Peyer's patch (tissue), 4 donors: ENCODE results near the gene SPIB. TPM values are rescaled to one million over a fixed set of nuclear protein-coding genes. Genes with fewer than 3 reads are reported as not detected.
A peak's percentile ranks its signal among the peaks of the same experiment; 100 is the strongest.

Experiments
- DNase-seq, 3 donors: peaks; one replicate each; pipeline ENCODE4 v3.0.0-alpha.2; 2017 to 2019
- H3K27ac ChIP-seq, 4 donors: fragments of 200-600 bp; sonication (generic); one replicate each; pipeline ENCODE4 v1.5.1; 2016 to 2019
- H3K27me3 ChIP-seq, 2 donors: fragments of 200-600 bp; sonication (generic); one replicate each; pipeline ENCODE4 v1.5.1; 2019
- H3K36me3 ChIP-seq, 3 donors: fragments of 200-600 bp; sonication (generic); one replicate each; pipeline ENCODE4 v1.5.1; 2016 to 2019
- H3K4me1 ChIP-seq, 4 donors: fragments of 200-600 bp; sonication (generic); one replicate each; pipeline ENCODE4 v1.5.1; 2016 to 2019
- H3K4me3 ChIP-seq, 4 donors: fragments of 200-600 bp; sonication (generic); 1 replicate in 3 of 4; 2 replicates in 1 of 4; pipeline ENCODE4 v1.5.1; 2016 to 2019; ENCODE audit warnings: mild to moderate bottlenecking in 1 of 4
- H3K9me3 ChIP-seq, 4 donors: fragments of 200-600 bp; sonication (generic); one replicate each; pipeline ENCODE4 v1.5.1; 2016 to 2019; ENCODE audit warnings: mild to moderate bottlenecking in 1 of 4
- CTCF ChIP-seq, 6 experiments: fragments of 450-650 bp in 4 of 6; fragments of 200-600 bp in 2 of 6; sonication (generic) in 1 of 6; IDR thresholded peaks; one replicate each; pipeline ENCODE4 v1.5.1; 2017 to 2019; ENCODE audit warnings: antibody characterized with exemption in 6 of 6, mild to moderate bottlenecking in 3 of 6, moderate library complexity in 1 of 6
- POLR2A ChIP-seq, 2 donors: fragments of 450-650 bp; IDR thresholded peaks; one replicate each; pipeline ENCODE4 v1.5.1; 2017; ENCODE audit warnings: antibody characterized with exemption in 2 of 2, mild to moderate bottlenecking in 2 of 2, moderate library complexity in 2 of 2
- total RNA-seq, 4 donors: library from RNA; depleted of rRNA; stranded (reverse); fragments of >200 nt; gene quantifications; one replicate each; pipeline ENCODE4 v1.1.0, GENCODE V29; 2016

SPIB gene
- total RNA-seq, 4 donors from 2014 or later = 20.3 to 62.7 (median 24.4) TPM

GRCh38 chr19:50377517-50377916, 41.2 kb upstream of the SPIB start:
- Histone ChIP-seq H3K9me3 (no peaks in the 10 kb centered on the region), H3K4me3 (no peak overlapping the region), H3K27me3 (no peaks in the 10 kb centered on the region), H3K4me1 (peaks cover 0 to 4% (median 2%) of the 10 kb centered on the region in 4 donors), H3K36me3 (peaks cover 0 to 52% (median 0%) of the 10 kb centered on the region in 3 donors), H3K27ac (peak overlapping the region in 2 of 4 donors; percentile 97 to 99)
- no peak for DNase-seq
- TF ChIP-seq POLR2A (IDR thresholded peaks at IDR 0.05) (no peak), CTCF (IDR thresholded peaks at IDR 0.05) (no peak)

- no peaks in the 10 kb centered on the region for H3K9me3 ChIP-seq
- no peaks in the 10 kb centered on the region for H3K27me3 ChIP-seq
- no peak for DNase-seq
- H3K27ac ChIP-seq = no peak overlapping the region
- no peak overlapping the region for H3K4me3 ChIP-seq
- TF ChIP-seq CTCF (IDR thresholded peaks at IDR 0.05) = no peak
- no peak for TF ChIP-seq POLR2A (IDR thresholded peaks at IDR 0.05)
- peaks cover 0 to 54% (median 0%) of the 10 kb centered on the region in 3 donors for H3K36me3 ChIP-seq
- H3K4me1 ChIP-seq = peaks cover 0 to 4% (median 2%) of the 10 kb centered on the region in 4 donors
Measured at GRCh38 chr19:50378169-50378862, 40.4 kb upstream of the SPIB start.

GRCh38 chr19:50378863-50379236, 39.9 kb upstream of the SPIB start:
- Histone ChIP-seq H3K4me1 (peaks cover 0 to 9% (median 2%) of the 10 kb centered on the region in 4 donors), H3K36me3 (peaks cover 0 to 54% (median 0%) of the 10 kb centered on the region in 3 donors)

GRCh38 chr19:50379602-50380001, 39.1 kb upstream of the SPIB start:
- H3K27me3 ChIP-seq = no peaks in the 10 kb centered on the region
- H3K36me3 ChIP-seq = peaks cover 0 to 54% (median 0%) of the 10 kb centered on the region in 3 donors
- H3K9me3 ChIP-seq = no peaks in the 10 kb centered on the region
- H3K4me3 ChIP-seq = no peak overlapping the region
- no peak for TF ChIP-seq POLR2A (IDR thresholded peaks at IDR 0.05)
- TF ChIP-seq CTCF (IDR thresholded peaks at IDR 0.05) = no peak
- no peak for DNase-seq
- no peak overlapping the region for H3K27ac ChIP-seq
- peaks cover 0 to 11% (median 3%) of the 10 kb centered on the region in 4 donors for H3K4me1 ChIP-seq

More at GRCh38 chr19:50378863-50379236, 39.9 kb upstream of the SPIB start:
- Histone ChIP-seq H3K4me3 (no peak overlapping the region), H3K27ac (no peak overlapping the region), H3K9me3 (no peaks in the 10 kb centered on the region), H3K27me3 (no peaks in the 10 kb centered on the region)
- TF ChIP-seq POLR2A (IDR thresholded peaks at IDR 0.05) = no peak
- no peak for TF ChIP-seq CTCF (IDR thresholded peaks at IDR 0.05)
- no peak for DNase-seq

- H3K4me1 ChIP-seq = peaks cover 0 to 17% (median 8%) of the 10 kb centered on the region in 4 donors
- no peak overlapping the region for H3K27ac ChIP-seq
- H3K9me3 ChIP-seq = no peaks in the 10 kb centered on the region
- no peak for TF ChIP-seq POLR2A (IDR thresholded peaks at IDR 0.05)
- TF ChIP-seq CTCF (IDR thresholded peaks at IDR 0.05) = no peak
- peaks cover 0 to 54% (median 0%) of the 10 kb centered on the region in 3 donors for H3K36me3 ChIP-seq
- H3K4me3 ChIP-seq = no peak overlapping the region
- no peaks in the 10 kb centered on the region for H3K27me3 ChIP-seq
- DNase-seq = no peak
Measured at GRCh38 chr19:50380137-50380536, 38.6 kb upstream of the SPIB start.
